Measurements from ENCODE around the gene PRTFDC1.

Gene PRTFDC1

DNA sequence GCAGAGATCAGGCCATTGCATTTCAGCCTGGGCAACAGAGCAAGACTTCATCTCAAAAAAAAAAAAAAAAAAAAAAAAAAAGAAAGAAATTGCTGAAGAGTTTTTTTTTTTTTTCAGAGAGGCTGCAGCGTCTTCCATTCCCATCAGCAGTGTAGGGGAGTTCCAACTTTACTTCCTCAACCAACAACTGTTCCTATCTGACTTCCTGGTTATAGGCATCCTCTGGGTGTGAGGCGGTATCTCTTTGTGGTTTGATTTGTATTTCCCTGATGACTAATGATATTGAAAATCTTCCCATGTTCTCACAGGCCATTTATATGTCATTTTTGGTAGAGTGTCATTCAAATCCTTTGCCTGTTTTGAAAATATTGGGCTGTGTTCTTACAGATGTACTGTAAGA is 40.2 kb downstream of the PRTFDC1 start:
- TF ChIP-seq, protein P1, sequence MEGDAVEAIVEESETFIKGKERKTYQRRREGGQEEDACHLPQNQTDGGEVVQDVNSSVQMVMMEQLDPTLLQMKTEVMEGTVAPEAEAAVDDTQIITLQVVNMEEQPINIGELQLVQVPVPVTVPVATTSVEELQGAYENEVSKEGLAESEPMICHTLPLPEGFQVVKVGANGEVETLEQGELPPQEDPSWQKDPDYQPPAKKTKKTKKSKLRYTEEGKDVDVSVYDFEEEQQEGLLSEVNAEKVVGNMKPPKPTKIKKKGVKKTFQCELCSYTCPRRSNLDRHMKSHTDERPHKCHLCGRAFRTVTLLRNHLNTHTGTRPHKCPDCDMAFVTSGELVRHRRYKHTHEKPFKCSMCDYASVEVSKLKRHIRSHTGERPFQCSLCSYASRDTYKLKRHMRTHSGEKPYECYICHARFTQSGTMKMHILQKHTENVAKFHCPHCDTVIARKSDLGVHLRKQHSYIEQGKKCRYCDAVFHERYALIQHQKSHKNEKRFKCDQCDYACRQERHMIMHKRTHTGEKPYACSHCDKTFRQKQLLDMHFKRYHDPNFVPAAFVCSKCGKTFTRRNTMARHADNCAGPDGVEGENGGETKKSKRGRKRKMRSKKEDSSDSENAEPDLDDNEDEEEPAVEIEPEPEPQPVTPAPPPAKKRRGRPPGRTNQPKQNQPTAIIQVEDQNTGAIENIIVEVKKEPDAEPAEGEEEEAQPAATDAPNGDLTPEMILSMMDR (IDR thresholded peaks at IDR 0.05) = no peak

- TF ChIP-seq, protein P1 (IDR thresholded peaks at IDR 0.05) = no peak
Measured at GRCh38 chr10:24911029-24911428, 41.4 kb downstream of the PRTFDC1 start.

DNA sequence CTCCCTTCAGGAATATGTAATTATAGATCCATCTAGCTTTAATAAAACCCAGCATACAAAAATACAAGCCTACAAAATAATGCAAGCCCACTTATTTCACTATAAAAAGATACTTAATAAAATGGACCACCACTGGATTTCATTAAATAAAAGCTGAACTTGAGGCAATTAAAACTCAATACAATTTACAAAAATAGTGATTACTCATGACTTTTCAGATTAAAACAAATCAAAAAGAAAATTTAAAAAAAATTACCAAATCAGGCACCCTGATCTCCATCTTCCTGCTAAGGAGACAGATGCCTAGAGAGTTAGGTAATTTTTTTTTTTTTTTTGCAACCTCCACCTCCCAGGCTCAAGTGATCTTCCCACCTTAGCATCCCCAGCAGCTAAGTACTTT is 41.8 kb downstream of the PRTFDC1 start:
- TF ChIP-seq, protein P1 (IDR thresholded peaks at IDR 0.05) = no peak

DNA sequence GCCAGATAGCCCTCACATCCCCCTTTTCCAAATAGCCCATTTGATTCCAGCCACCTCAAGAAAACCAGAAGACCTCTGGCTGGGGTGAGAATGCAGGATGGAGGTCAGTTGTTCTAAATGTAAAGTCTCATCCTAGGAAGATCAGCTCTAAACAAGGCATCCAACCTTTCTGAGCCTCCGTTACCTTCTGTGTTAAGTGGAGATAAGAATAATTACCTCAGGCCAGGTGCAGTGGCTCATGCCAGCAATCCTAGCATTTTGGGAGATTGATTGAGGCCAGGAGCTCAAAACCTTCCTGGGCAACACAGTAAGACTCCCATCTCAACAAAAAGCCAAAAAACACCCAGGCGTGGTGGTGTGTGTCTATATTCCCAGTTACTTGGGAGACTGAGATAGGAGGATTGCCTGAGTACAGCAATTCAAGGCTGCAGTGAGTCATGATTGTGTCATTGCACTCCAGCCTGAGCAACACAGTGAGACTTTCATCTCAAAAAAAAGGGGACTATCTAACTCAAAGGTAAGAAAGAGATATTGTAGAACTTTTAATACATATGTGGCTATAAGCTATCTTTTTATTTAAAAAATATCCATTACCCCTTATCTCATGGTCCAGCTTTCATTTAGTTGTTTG is 43.5 kb downstream of the PRTFDC1 start:
- TF ChIP-seq, protein P1 (IDR thresholded peaks at IDR 0.05) = no peak

DNA sequence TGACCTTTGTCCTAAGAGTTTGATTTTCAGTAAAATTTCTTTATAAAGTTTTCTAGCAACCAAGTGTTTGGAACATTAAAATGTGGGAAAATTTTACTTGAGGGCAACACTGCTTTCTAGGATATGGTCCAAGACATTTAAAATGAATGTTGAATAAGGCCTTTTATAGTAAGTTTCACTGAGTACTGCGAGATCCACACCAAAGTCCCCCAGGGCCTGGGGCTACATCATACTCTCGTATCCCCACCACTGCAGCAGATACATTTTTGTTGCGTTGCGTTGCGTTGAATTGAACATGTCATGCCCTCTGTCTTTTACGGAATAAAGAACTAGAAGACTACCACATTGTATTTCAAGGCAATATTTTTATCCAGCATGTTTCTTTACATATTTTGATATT is 44.5 kb downstream of the PRTFDC1 start:
- TF ChIP-seq, protein P1 (IDR thresholded peaks at IDR 0.05) = no peak

- TF ChIP-seq, protein P1 (IDR thresholded peaks at IDR 0.05) = no peak
Measured at GRCh38 chr10:24906372-24906771, 46.0 kb downstream of the PRTFDC1 start.

GRCh38 chr10:24904824-24905223 is 47.6 kb downstream of the PRTFDC1 start:
- TF ChIP-seq, protein P1 (IDR thresholded peaks at IDR 0.05) = no peak

DNA sequence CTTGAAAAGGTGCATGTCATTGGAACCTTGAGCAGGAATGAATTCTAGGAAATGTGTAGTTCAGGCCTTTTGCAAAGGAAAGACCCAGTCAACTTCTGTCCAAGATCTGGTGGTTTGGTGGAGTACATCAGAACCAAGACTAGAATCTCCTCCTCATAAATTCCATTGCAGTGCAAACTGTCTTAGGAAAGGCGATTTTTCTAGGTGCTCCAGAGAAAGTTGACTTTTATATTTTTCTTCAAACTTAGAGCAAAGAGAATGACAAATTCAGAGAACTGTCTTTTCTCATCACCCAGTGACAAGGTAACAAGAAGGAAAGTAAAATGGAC is 50.0 kb downstream of the PRTFDC1 start:
- TF ChIP-seq, protein P1 (IDR thresholded peaks at IDR 0.05) = no peak

Data from LNCAP (cell line).